GM12878 (cell line): ENCODE measurements around the gene DTX2.
"Not testable (repeated sequence)": the region's sequence is repeated elsewhere in the genome, so short reads cannot be mapped to it uniquely, and the experiment has no call there.

ENCODE experiments used
- BRCA1 ChIP-seq: IDR thresholded peaks from 2 replicates; pipeline ENCODE4 v1.6.1; 2011; ENCODE audit warnings: low read depth, low read length, improper control_type of control experiment
- CTCF ChIP-seq, 3 experiments: IDR thresholded peaks in 2 of 3; conservative IDR thresholded peaks in 1 of 3; 2 replicates each; pipeline ENCODE4 v1.5.1; 2011; ENCODE audit warnings: low read depth in 3 of 3, low read length in 3 of 3, mild to moderate bottlenecking in 3 of 3, control low read depth in 2 of 3, moderate library complexity in 2 of 3, inconsistent platforms in 1 of 3, mixed read lengths in 1 of 3; ENCODE audit not compliant: control insufficient read depth in 2 of 3, insufficient read depth in 1 of 3; ENCODE audit errors: extremely low read depth in 1 of 3
- E2F4 ChIP-seq: IDR thresholded peaks from 2 replicates; pipeline ENCODE4 v1.6.1; 2012; ENCODE audit warnings: low read depth, low read length, improper control_type of control experiment
- EP300 ChIP-seq, 2 experiments: fragments of 150-350 bp in 1 of 2; IDR thresholded peaks; 2 replicates each; pipeline ENCODE4 v1.6.1; 2011 to 2012; ENCODE audit warnings: low read depth in 2 of 2, low read length in 2 of 2, borderline replicate concordance in 1 of 2, improper control_type of control experiment in 1 of 2, inconsistent platforms in 1 of 2; ENCODE audit not compliant: control insufficient read depth in 1 of 2
- FOXM1 ChIP-seq: IDR thresholded peaks from 2 replicates; pipeline ENCODE4 v1.6.1; 2012; ENCODE audit warnings: low read depth, mild to moderate bottlenecking, inconsistent platforms, low read length, moderate library complexity
- MTA3 ChIP-seq: IDR thresholded peaks from 2 replicates; pipeline ENCODE4 v1.6.1; 2012; ENCODE audit warnings: low read length, inconsistent platforms, borderline replicate concordance
- MYC ChIP-seq: IDR thresholded peaks from 2 replicates; pipeline ENCODE4 v1.6.1; 2011; ENCODE audit warnings: mild to moderate bottlenecking, low read length, moderate library complexity, inconsistent platforms; ENCODE audit not compliant: insufficient read depth, insufficient replicate concordance, insufficient read length, severe bottlenecking
- NBN ChIP-seq: fragments of 450-650 bp; IDR thresholded peaks from 2 replicates; pipeline ENCODE4 v1.6.1; 2016
- PBX3 ChIP-seq: IDR thresholded peaks from 2 replicates; pipeline ENCODE4 v1.6.1; 2011; ENCODE audit warnings: mild to moderate bottlenecking, low read depth, low read length, moderate library complexity; ENCODE audit not compliant: insufficient replicate concordance
- RCOR1 ChIP-seq: conservative IDR thresholded peaks from 2 replicates; pipeline ENCODE4 v1.6.1; 2012; ENCODE audit warnings: low read depth, low read length, improper control_type of control experiment
- SREBF1 ChIP-seq: IDR thresholded peaks from 2 replicates; pipeline ENCODE4 v1.6.1; 2012; ENCODE audit warnings: mild to moderate bottlenecking, low read length
- TARDBP ChIP-seq: IDR thresholded peaks from 2 replicates; pipeline ENCODE4 v1.6.1; 2016; ENCODE audit warnings: borderline replicate concordance
- TCF7 ChIP-seq: IDR thresholded peaks from 2 replicates; pipeline ENCODE4 v1.6.1; 2014; ENCODE audit warnings: antibody characterized with exemption, borderline replicate concordance

GRCh38 chr7:76499924-76500241 lies 38.4 kb downstream of the DTX2 start:
- not testable (repeated sequence) for TF ChIP-seq NBN; PBX3; TCF7; CTCF (IDR thresholded peaks at IDR 0.05 in 2 of 3, conservative IDR thresholded peaks at IDR 0.05 in 1 of 3; ENCODE audit: control insufficient read depth in 2 of 3, extremely low read depth in 1 of 3, insufficient read depth in 1 of 3, low read depth in 3 of 3, low read length in 3 of 3); E2F4; TARDBP; FOXM1; SREBF1; RCOR1; MYC; BRCA1; EP300 (IDR thresholded peaks at IDR 0.05; ENCODE audit: borderline replicate concordance in 1 of 2, control insufficient read depth in 1 of 2, low read depth in 2 of 2, low read length in 2 of 2); MTA3
